GM21529 (cell line): ENCODE measurements around the gene HSPA9.

Source experiments
- ATAC-seq: cut with Tn5 transposase; IDR thresholded peaks from one replicate; pipeline ENCODE4 v1.9.1; 2021; ENCODE audit not compliant: unreplicated experiment

The HSPA9 gene

DNA sequence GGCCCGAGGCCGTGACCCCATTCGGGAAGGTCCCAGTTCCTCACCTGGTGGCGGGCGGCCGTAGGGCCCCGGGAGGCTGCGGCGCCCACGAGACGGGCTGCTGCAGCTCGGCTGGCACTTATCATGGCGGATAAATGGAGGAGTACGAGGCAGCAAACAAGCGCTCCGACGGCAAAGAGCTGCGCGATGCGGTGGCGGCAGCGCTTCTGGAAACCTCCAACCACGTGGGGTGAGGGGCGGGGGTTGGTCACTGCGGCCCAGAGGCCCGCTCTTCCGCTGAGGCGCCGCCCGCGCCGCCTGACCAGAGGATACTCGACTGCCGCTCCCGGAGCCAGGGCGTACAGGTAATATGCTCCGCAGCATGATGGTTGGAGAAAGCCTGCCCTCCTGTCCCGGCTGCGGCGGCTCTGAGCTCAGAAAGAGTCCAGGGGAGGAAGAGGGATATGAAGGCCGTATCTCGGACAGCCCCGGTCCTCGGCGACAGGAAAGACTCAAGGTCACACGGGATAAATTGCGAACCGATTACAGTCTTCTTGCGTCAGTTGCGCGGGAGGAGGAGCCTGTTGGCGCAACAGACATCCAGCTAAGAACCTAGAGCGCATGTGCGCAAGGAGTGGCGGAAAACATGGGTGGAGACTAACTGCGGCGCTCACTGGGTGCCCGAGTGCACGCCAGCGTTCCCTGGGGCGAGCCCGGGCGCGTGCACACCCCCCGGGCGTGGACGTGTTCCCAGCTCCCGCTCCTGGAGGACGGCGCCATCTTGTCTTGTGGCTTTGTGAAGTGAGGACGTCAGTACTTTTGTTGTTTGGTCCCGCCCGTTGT is at the start of gene HSPA9:
HSPA9 (minus strand) TSS at position 208 of the 822 bp plus-strand sequence; CDS start at position 125, 83 bp downstream.
- peak; percentile 84 for ATAC-seq

DNA sequence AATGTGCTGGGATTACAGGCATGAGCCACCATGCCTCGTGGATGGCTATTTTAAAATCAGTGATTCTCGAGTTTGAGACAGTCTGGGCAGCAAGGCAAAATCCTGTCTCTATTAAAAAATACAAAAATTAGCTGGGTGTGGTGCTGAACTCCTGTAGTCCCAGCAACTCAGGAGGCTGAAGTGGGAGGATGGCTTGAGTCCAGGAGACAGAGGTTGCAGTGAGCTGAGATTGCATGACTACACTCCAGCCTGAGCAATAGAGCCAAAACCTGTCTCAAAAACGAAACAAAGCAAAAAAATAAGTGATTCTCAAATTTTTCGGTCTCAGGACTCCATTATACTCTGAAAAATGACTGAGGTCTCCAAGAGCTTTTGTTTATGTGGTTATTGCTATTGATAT is 47.9 kb upstream of the HSPA9 start:
- no peak for ATAC-seq

DNA sequence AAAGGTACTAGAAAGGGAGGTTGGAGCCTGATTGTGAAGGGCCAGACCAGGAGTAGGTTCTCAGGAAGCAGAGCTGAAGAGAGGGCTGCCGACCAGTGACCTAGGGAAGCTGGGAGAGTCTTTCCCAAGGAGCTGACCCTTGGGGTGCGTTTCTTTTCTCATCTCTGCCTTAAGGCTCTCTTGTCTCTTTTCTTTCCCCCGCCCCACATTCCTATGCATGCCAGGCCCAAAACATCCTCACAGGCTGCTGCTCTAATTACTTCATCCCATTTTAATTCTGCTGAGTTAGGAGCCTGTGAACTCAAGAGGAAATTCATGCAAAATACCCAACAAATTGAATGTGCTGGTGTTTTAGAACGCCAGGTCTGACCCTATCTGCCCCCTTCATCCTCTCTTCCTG is 46.9 kb upstream of the HSPA9 start:
- ATAC-seq = no peak

DNA sequence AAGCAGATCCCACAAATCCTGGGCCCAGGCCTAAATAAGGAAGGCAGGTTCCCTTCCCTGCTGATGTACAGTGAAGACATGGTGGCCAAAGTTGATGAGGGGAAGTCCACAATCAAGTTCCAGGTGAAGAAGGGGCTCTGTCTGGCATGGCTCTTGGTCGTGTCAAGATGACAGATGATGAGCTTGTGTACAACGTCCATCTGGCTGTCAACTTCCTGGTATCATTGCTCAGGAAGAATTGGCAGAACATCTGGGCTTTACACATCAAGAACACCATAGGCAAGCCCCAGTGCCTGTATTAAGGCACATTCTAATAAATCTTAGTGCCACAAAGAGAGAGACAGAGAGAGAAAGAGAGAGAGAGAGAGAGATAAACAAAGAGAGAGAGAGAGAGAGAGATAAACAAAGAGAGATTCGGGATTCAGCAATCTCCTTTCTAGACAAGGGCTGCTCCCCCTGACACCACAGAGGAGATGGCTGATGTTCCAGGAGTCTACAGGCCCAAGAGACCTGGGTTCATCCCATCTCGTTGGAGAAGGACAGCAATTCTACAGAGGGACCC is 45.5 kb upstream of the HSPA9 start:
- ATAC-seq = no peak

DNA sequence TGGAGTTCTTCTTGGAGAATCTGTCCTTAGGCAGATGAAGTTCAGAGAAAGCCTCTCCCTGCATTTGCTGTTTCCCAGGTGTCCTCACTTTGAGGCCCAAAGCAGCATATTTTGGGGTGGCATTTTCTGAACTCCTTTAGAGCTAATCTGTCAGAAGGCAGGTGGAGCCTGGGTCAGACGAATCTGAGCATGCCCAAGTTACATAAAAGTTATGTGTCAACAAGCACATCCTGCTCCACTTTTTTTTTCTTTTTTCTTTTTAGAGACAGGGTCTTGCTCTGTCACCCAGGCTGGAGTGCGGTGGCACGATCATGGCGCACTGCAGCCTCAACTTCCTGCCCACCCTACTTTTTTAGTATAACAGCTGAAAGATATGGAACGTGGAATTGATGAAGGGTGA is 41.3 kb upstream of the HSPA9 start:
- no peak for ATAC-seq

DNA sequence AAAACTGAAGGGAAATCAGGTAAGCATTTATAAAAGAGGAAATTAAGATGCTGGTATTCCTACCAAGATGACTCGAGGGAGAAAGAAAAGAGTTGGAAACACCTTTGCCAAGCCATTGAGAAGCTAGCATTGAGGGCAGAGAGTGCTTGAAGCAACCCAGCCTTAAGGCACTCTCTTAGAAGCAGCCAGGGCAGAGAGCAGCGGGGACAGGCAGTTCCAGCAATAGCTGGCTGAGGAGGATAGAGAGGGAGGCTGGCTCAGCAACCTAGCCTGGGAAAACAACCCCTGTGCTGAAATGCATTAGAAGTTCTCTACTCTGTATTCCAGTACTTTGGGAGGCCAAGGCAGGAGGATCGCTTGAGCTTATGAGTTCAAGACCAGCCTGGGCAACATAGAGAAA is 40.3 kb upstream of the HSPA9 start:
- ATAC-seq = no peak

DNA sequence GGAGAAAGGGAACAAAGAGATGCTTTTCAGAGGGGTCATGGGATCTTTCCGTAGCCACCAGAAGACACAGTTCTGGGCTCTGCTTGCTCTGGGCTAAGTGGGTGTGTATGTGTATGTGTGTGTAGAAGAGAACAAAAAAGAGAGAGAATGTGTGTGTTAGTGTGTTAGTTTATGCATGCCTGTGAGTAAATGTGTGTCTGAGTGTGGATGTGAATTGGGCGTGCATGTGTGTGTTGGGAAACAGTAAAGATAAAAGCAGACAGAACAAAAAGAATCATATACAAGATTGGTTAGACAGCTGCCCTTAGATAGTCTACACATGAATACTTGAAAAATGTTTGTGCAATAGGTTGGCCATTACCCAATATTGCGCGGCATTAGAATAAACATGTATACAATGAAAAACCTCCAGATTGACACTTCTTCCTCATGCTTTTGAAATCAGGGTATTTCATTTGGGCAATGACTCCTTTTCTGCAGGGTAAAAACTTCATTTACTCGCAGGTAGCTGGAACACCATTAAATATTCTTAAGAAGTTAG is 36.5 kb upstream of the HSPA9 start:
- ATAC-seq = no peak

DNA sequence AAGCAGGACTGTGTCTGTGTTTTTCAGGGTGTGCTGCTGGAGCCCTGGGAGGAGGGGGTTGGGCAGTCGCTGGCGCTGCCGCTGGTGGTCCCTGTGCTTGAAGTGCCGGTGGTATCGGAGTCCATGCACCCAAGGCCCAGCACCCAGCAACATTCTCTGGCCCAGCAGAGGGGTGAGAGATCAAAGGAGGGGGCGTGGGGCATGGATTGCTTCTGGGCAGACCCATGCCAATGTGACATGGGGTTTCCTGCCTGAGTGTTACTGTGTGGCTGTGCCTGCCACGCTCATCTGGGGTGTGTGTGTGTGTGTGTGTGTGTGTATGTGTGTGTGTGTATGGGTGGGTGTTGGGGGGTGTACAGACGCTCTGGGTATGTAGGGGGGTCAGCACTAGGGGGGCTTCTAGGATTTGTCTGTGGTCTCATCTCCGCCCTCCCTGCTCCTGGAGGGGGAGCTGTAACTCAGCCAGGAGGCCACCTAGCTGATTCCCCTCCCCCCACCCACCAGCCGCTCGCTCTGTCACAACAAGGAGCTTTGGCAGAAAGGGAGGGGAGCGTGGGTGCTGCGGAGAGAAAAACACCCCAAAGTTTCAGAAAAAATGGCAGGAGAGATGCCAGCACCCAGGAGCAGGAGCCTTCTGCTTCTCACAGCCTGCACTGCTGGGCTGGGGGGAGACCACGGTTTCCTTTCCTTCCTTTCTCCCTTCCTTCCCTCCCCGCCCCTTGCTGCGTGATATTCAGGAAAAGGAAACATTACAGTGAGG is 35.9 kb upstream of the HSPA9 start:
- ATAC-seq = no peak

DNA sequence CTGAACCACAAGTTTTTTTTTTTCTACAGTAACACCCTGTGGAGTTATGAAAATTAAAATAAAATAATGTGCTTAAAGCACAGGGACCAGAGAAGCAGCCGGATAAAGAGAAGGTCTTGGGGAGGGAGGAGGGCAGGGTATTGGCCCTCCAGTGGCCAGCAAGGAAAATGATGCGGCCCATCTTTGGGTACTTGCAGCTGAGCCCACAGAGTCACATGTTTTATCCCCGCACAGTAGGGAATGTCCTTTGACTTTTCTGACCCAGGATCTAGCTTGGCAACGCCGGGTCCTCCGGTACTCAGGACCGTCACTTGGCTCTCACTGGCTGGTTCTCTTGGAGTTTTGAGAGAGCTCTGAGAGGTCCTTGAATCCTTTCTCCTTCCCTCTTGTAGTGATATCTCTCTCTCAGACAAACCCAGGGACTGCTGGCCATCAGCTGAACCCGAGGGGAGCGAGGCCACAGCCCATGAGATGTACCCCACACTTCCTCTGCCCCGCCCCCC is 35.3 kb upstream of the HSPA9 start:
- ATAC-seq = no peak

DNA sequence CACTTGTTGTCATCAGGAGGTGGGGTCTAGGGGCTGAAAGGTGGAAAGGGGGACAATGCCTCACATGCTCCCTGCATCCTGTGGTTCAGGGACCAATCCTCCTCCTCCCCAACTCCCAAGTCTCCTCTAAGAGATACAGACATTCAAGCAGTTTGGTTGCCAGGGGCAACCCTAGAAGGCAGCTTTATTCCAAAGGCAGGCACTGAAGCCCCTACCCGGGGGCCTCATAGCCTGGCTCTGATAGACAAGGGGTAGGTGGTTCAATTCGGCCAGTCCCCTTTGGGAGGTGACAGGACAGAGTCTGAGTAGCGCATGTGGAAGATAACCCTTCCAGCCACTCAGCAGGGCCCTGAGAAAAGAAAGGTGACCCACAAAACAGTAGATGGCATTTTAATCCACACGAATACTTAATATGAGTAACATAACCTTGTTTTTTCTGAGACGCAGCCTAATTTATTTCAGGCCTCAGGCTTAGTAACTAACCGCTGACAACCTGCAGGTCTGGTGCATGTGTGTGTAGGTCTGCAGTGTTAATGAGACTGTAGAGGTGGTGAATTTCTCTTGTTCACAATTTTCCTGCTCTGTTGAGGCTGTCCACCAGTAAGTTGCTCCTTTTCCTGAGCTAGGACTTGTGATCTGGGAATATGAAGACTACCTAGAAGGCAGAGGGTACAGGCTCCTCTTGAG is 31.3 kb upstream of the HSPA9 start:
- ATAC-seq = no peak

DNA sequence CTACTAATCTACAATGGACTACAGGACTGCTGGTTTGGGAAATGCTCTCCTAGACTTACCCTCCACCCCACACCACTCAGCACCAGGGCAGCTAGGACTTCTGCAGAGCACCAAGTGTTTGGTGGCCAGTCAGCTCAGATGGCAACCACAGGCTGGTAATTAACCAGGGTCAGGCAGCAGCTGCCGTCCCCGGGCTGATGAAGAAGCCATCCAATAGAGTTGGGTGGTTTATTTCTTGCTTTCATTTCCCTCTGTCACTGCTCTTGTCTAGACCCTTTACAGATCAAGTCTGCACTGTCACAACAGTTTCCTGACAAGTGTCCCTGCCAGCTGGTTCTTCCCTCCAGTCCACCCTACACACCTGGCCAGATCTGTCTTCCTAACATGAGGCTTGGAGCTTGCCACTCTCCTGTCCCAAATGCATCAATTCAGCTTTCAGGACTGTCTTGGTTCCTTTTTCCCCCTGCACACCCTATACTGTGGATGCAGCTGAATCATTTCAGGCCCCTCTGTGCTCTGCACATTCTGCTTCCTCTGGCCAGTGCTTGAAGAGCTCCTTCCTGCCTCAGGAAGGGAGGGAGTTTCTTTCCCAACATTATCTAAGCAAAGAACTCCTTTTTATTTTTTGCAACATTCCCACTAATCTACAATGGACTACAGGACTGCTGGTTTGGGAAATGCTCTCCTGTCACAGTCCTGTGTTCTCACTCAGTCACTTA is 30.2 kb upstream of the HSPA9 start:
- peak; percentile 72 for ATAC-seq

DNA sequence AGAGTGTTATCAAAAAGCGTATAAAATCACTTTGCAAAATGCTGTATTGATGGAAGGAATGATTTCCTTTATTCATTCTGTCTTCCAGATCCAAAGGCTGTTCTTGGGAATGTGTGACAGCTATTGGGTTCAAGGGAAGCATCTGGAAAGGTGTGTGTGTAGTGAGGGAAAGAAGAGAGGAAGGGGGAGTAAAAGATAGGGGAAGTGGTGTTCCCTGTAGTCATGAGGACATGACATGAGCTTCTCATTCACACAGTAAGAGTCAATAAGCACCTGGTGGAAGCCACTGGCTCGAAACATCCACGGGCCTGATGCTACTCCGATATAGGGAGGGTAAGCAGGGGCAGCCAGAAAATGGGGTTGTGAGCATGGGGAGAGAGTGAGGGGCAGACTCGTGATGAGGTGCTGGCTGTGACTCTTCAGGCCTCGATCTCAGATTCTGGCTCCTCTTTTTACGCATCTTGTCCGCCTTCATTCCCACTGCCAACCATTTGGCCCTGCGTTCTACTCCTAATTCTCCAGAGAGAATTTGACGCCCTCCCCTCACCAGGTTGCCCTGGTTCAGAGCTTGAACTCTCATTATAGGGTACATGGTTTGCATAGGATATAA is 29.1 kb upstream of the HSPA9 start:
- no peak for ATAC-seq

DNA sequence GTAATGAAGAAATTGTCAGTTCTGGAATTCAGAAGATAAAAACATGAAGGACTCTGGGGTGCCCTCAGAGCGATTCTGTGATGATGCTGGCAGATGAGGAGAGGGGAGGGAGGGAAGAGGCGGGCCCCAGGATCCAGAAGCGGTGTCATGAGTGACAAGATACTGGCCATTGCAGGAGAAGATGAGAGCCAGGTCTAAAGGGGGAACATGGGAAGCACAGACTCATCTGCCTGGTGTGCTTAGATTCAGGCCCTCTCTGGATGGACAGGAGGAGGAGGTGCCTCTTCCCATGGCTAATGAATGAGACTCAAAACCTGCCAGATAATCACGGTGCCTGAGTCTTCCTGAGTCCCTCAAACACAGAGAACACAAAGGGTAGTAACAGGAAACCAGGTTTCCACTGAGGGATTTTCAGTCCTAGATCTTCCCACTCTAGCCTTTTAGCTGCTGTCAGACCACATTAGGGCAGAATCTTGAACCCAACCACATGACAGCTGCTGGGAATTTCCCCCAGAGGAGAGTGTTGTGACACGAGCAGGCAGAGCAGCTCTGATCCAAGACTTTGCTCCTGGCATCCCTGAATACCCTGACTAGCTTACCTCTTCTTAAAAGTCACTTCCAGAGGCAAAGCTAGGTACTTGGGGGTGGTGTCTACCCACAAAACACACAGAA is 28.2 kb upstream of the HSPA9 start:
- ATAC-seq = peak; percentile 55

DNA sequence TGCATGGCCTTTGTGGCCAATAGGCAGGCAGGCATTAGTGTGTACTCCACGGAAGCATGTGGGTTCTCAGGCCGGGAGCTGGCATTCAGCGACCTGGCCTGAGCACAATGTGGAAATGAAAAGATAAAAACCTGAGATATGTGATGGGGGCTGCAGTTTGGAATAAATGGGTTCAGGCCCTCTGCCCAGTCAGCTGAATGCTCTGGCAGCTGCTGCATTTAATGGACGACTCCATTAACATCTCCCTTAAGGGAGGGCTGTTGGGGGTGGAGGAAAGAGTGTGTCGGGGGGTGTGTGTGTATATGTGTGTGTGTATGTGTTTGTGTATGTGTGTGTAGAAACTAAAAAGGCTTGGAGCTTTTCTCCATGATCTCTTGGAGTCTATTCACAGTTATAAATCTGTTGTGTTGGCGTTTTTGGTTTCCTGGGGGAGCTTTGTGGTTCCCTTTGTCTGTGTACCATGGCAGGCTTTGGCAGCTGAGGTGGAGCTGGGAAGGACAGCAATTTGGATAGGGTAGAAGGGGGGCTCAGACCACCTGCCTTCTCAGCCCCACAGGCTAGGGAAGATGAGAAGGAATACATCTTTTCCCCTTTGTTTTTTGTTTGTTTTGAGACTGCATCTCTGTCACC is 27.3 kb upstream of the HSPA9 start:
- no peak for ATAC-seq

DNA sequence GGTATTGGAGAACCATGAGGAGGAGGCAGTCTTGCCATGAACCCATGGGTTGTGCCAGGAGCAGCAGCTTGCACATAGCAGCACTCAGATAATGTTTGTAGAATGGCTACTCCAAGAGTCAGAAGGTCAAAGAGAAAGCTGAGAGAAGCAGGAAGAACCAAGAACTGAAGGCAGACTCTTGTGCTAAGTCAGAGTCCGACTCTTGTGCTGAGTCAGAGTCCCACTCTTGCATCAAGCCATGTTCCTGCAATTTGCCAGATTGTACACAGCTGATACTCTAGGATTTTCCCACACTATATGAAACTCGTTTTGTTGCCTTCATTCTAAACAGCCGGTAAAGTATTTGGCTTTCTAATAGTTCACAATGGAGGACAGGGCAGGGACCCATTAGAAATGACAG is 26.2 kb upstream of the HSPA9 start:
- ATAC-seq = no peak

DNA sequence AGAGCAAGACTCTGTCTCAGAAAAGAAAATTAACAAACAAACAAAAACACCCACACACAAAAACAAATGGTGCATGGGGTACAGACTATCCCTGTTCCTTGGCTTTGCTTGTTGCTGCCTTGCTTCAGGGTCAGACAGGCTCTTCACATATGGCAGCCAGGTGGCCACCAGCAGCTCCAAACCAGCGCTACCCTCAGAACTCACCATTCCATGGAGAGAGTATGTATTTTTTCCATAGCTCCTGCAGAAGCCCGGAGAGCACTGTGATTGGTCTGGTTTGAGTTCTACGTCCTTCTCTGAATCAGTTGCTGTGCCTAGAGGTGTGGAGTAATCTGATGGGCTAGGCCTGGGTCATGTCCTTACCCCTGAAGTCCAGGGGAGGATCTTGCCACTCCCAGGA is 25.2 kb upstream of the HSPA9 start:
- no peak for ATAC-seq

DNA sequence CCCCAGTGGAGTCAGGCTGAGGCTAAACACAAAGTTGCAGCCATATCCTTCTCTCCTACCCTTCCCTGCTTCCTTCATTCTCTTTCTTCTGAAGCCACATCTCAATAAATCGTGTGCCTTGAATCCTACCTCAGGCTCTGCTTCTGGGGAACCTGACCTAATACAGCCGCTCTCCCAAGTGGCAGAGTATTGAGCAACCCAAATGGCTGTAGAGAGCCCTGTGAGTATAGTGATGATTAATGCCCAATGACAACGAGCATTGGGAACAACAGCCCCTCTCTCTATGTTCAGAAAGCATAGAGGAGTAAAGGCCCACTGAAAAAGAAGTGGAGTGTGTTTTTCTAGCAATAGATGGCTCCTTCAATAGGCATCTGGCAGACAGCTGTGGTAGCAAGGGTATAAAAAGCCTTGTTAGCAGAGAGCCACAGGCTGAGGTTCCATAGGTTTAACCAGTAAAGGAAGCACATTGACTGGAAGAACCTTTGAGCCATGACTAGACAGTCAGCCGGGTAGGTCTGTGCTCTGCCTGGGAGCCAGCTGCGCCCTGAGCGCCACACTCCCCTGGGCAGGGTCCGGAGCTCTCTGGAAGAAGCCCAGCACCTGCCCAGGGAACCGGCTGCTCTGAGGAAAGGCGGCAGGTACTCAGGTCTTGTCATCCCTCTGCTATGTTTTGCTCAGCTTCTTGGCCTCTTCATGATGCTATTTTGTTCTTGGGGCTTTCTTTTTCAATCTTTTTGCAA is 22.6 kb upstream of the HSPA9 start:
- no peak for ATAC-seq
